ENCODE results near the gene CNOT10. TPM values are rescaled to one million over a fixed set of nuclear protein-coding genes. Genes with fewer than 3 reads are reported as not detected.

CNOT10 gene
- total and polyA plus RNA-seq, 2 donors (not counting 1 experiment from before 2014, with no cell fraction given), result 22.6 to 69.0 TPM

- DNase-seq (no peak), ATAC-seq (ENCODE audit: low read depth) (no peak)
- intact Hi-C loops (cut with micrococcal nuclease), result no loop called here
- no peaks in the 10 kb centered on the region for H3K9me3 ChIP-seq (ENCODE audit: control extremely low read depth in 1 of 3, control insufficient read depth in 2 of 3, insufficient read depth in 1 of 3, low read length in 2 of 3)
- H3K27ac Mint-ChIP-seq, result no peak overlapping the region
- CTCF ChIA-PET, result interaction anchor here (1.6 kb wide), 1 partner anchor 10 kb away, joined by 3 read pairs; no protein-coding TSS in a partner anchor
- no peak overlapping the region for H3K4me3 ChIP-seq (ENCODE audit: control extremely low read depth in 1 of 5, extremely low read depth in 1 of 5, insufficient read depth in 1 of 5, low read depth in 2 of 5, low read length in 4 of 5)
- no peaks in the 10 kb centered on the region for H3K27me3 ChIP-seq (replicated peaks in 1 of 4; ENCODE audit: control extremely low read depth in 1 of 4, control insufficient read depth in 3 of 4, insufficient read depth in 4 of 4, low read length in 3 of 4)
- no peaks in the 10 kb centered on the region for H3K4me1 Mint-ChIP-seq
- no peak overlapping the region for H3K27ac ChIP-seq (ENCODE audit: low read length in 2 of 2)
- POLR2A ChIA-PET, result no interaction called here
- H2AFZ ChIP-seq (ENCODE audit: insufficient read depth, low read depth, low read length, poor library complexity, severe bottlenecking), result no peak overlapping the region
- H3K9ac ChIP-seq (ENCODE audit: low read length), result no peak overlapping the region
- TF ChIP-seq EZH2 (IDR thresholded peaks at IDR 0.05; ENCODE audit: borderline replicate concordance, insufficient read depth, low read depth, low read length, poor library complexity, severe bottlenecking), result no peak
- TF ChIP-seq, protein P1, sequence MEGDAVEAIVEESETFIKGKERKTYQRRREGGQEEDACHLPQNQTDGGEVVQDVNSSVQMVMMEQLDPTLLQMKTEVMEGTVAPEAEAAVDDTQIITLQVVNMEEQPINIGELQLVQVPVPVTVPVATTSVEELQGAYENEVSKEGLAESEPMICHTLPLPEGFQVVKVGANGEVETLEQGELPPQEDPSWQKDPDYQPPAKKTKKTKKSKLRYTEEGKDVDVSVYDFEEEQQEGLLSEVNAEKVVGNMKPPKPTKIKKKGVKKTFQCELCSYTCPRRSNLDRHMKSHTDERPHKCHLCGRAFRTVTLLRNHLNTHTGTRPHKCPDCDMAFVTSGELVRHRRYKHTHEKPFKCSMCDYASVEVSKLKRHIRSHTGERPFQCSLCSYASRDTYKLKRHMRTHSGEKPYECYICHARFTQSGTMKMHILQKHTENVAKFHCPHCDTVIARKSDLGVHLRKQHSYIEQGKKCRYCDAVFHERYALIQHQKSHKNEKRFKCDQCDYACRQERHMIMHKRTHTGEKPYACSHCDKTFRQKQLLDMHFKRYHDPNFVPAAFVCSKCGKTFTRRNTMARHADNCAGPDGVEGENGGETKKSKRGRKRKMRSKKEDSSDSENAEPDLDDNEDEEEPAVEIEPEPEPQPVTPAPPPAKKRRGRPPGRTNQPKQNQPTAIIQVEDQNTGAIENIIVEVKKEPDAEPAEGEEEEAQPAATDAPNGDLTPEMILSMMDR (IDR thresholded peaks at IDR 0.05), result no peak
- H3K9me3 Mint-ChIP-seq (ENCODE audit: insufficient read depth), result no peaks in the 10 kb centered on the region
- H3K79me2 ChIP-seq (ENCODE audit: control insufficient read depth, insufficient read depth, low read length), result no peaks in the 10 kb centered on the region
- H3K36me3 ChIP-seq (replicated peaks in 1 of 2; ENCODE audit: control extremely low read depth in 1 of 2, control insufficient read depth in 1 of 2, extremely low read depth in 1 of 2, insufficient read depth in 2 of 2, low read length in 1 of 2), result peaks cover 9 to 34% of the 10 kb centered on the region in 2 experiments
- no peaks in the 10 kb centered on the region for H4K20me1 ChIP-seq (ENCODE audit: control insufficient read depth, insufficient read depth, low read length, poor library complexity, severe bottlenecking)
- no peak overlapping the region for H3K4me3 Mint-ChIP-seq
- no peaks in the 10 kb centered on the region for H3K27me3 Mint-ChIP-seq
- no peak overlapping the region for H3K4me2 ChIP-seq (replicated peaks; ENCODE audit: low read depth, low read length, poor library complexity, severe bottlenecking)
- H3K4me1 ChIP-seq (ENCODE audit: control insufficient read depth in 2 of 2, insufficient read depth in 2 of 2, low read length in 2 of 2), result no peaks in the 10 kb centered on the region
These were observed 40.7 kb downstream of the CNOT10 start for GRCh38 chr3:32725721-32726120.

DNA sequence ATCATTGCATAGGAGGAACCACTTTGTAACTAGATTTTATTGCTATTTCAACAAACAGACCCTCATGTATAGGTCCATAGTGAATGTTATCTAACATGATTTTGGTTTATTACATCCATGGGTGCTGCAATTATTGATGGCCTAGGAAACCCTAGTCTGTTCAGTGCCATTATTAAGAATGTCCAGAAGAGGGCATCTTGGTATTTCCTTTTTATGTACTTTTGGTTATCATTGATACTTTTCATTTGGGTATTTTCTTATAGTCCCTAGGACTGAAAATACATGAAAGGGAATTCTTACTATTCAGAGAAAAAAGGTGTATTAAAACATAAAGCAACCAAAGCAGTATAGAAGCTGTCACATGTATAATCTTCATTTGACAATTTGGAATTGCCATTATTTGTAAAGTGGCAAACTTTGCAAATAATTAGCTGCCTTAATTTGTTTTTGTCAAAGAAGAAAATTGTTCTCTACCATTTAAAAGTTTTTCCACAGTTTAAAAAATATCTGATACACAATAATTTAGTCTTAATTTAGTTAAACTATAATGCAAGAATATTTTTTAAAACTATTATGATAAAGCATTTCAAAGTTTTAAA is 48.7 kb downstream of the CNOT10 start:
- intact Hi-C loops (cut with micrococcal nuclease), result loop anchor here (1.0 kb wide), 1 partner anchor 223 kb away; no protein-coding TSS in a partner anchor
- Mint-ChIP-seq H3K27ac (no peak overlapping the region), H3K4me1 (no peaks in the 10 kb centered on the region), H3K4me3 (no peak overlapping the region), H3K27me3 (no peaks in the 10 kb centered on the region), H3K9me3 (ENCODE audit: insufficient read depth) (no peaks in the 10 kb centered on the region)
- no peak overlapping the region for H3K27ac ChIP-seq (ENCODE audit: low read length in 2 of 2)
- no peak for ATAC-seq (ENCODE audit: low read depth)
- no peak overlapping the region for H3K4me2 ChIP-seq (replicated peaks; ENCODE audit: low read depth, low read length, poor library complexity, severe bottlenecking)
- H3K36me3 ChIP-seq (replicated peaks in 1 of 2; ENCODE audit: control extremely low read depth in 1 of 2, control insufficient read depth in 1 of 2, extremely low read depth in 1 of 2, insufficient read depth in 2 of 2, low read length in 1 of 2), result peaks cover 6 to 29% of the 10 kb centered on the region in 2 experiments
- no peak overlapping the region for H3K9ac ChIP-seq (ENCODE audit: low read length)
- peak; percentile 31 for DNase-seq
- H4K20me1 ChIP-seq (ENCODE audit: control insufficient read depth, insufficient read depth, low read length, poor library complexity, severe bottlenecking), result no peaks in the 10 kb centered on the region
- no peaks in the 10 kb centered on the region for H3K27me3 ChIP-seq (replicated peaks in 1 of 4; ENCODE audit: control extremely low read depth in 1 of 4, control insufficient read depth in 3 of 4, insufficient read depth in 4 of 4, low read length in 3 of 4)
- ChIA-PET CTCF (interaction anchor here (1.3 kb wide), 1 partner anchor 48 kb away, joined by 3 read pairs; no protein-coding TSS in a partner anchor), POLR2A (no interaction called here)
- no peaks in the 10 kb centered on the region for H3K79me2 ChIP-seq (ENCODE audit: control insufficient read depth, insufficient read depth, low read length)
- no peaks in the 10 kb centered on the region for H3K9me3 ChIP-seq (ENCODE audit: control extremely low read depth in 1 of 3, control insufficient read depth in 2 of 3, insufficient read depth in 1 of 3, low read length in 2 of 3)
- H3K4me3 ChIP-seq (ENCODE audit: control extremely low read depth in 1 of 5, extremely low read depth in 1 of 5, insufficient read depth in 1 of 5, low read depth in 2 of 5, low read length in 4 of 5), result no peak overlapping the region
- TF ChIP-seq, protein P1 (IDR thresholded peaks at IDR 0.05), result peak; percentile 75
- no peak for TF ChIP-seq EZH2 (IDR thresholded peaks at IDR 0.05; ENCODE audit: borderline replicate concordance, insufficient read depth, low read depth, low read length, poor library complexity, severe bottlenecking)
- H3K4me1 ChIP-seq (ENCODE audit: control insufficient read depth in 2 of 2, insufficient read depth in 2 of 2, low read length in 2 of 2), result no peaks in the 10 kb centered on the region
- H2AFZ ChIP-seq (ENCODE audit: insufficient read depth, low read depth, low read length, poor library complexity, severe bottlenecking), result no peak overlapping the region

Measured in B cell (primary cell).